ENCODE measurements around the gene MED25.

- TF ChIP-seq CTCF (IDR thresholded peaks at IDR 0.05; ENCODE audit: insufficient read depth, low read depth, low read length) = no peak
- no peak for TF ChIP-seq EZH2 (IDR thresholded peaks at IDR 0.05; ENCODE audit: insufficient read depth, low read length)
Observed at GRCh38 chr19:49776371-49776764, 41.7 kb upstream of the MED25 start.
